ENCODE data around the gene FPR2.

Gene FPR2

GRCh38 chr19:51749979-51750378, 11.0 kb upstream of the FPR2 start:
- Histone ChIP-seq H3K79me2 (no peaks in the 10 kb centered on the region), H3K9me3 (ENCODE audit: control insufficient read depth, low read length) (no peaks in the 10 kb centered on the region), H3K9ac (no peak overlapping the region), H3K36me3 (ENCODE audit: control insufficient read depth, insufficient read depth, low read length) (no peaks in the 10 kb centered on the region), H3K4me1 (no peaks in the 10 kb centered on the region), H3K27me3 (ENCODE audit: control insufficient read depth, insufficient read depth, low read length) (no peaks in the 10 kb centered on the region), H3K4me2 (ENCODE audit: low read length) (no peak overlapping the region), H3K4me3 (ENCODE audit: low read depth, low read length) (no peak overlapping the region), H2AFZ (no peak overlapping the region), H3K27ac (no peak overlapping the region)
- TF ChIP-seq CTCF (IDR thresholded peaks at IDR 0.05), result no peak

GRCh38 chr19:51750400-51751094, 10.4 kb upstream of the FPR2 start:
- H3K27me3 ChIP-seq (ENCODE audit: control insufficient read depth, insufficient read depth, low read length), result no peaks in the 10 kb centered on the region
- no peaks in the 10 kb centered on the region for H3K4me1 ChIP-seq
- no peak overlapping the region for H3K4me3 ChIP-seq (ENCODE audit: low read depth, low read length)
- H2AFZ ChIP-seq, result no peak overlapping the region
- H3K36me3 ChIP-seq (ENCODE audit: control insufficient read depth, insufficient read depth, low read length), result no peaks in the 10 kb centered on the region
- no peak overlapping the region for H3K27ac ChIP-seq
- H3K4me2 ChIP-seq (ENCODE audit: low read length), result no peak overlapping the region
- no peak for TF ChIP-seq CTCF (IDR thresholded peaks at IDR 0.05)
- no peaks in the 10 kb centered on the region for H3K79me2 ChIP-seq
- H3K9me3 ChIP-seq (ENCODE audit: control insufficient read depth, low read length), result no peaks in the 10 kb centered on the region
- no peak overlapping the region for H3K9ac ChIP-seq

- Histone ChIP-seq H3K9ac (no peak within 1 kb of the TSS), H3K4me2 (ENCODE audit: low read length) (no peak within 1 kb of the TSS), H3K9me3 (ENCODE audit: control insufficient read depth, low read length) (no peaks in the 10 kb centered on the region), H3K36me3 (ENCODE audit: control insufficient read depth, insufficient read depth, low read length) (no peaks in the 10 kb centered on the region), H3K79me2 (no peaks in the 10 kb centered on the region), H3K4me3 (ENCODE audit: low read depth, low read length) (no peak within 1 kb of the TSS), H3K27ac (no peak within 1 kb of the TSS), H3K27me3 (ENCODE audit: control insufficient read depth, insufficient read depth, low read length) (no peaks in the 10 kb centered on the region), H3K4me1 (no peaks in the 10 kb centered on the region), H2AFZ (no peak within 1 kb of the TSS)
- TF ChIP-seq CTCF (IDR thresholded peaks at IDR 0.05), result no peak
Observed at GRCh38 chr19:51751655-51752054, 9.3 kb upstream of the FPR2 start, which contains the start of gene FPR1. TSS of gene FPR1 (minus strand) at chr19:51751878. CDS start at chr19:51746994, 4,884 bp downstream.

GRCh38 chr19:51754109-51754508, 6.9 kb upstream of the FPR2 start:
- H3K79me2 ChIP-seq, result no peaks in the 10 kb centered on the region
- no peaks in the 10 kb centered on the region for H3K4me1 ChIP-seq
- H3K36me3 ChIP-seq (ENCODE audit: control insufficient read depth, insufficient read depth, low read length), result no peaks in the 10 kb centered on the region
- H3K9me3 ChIP-seq (ENCODE audit: control insufficient read depth, low read length), result no peaks in the 10 kb centered on the region
- H3K9ac ChIP-seq, result no peak overlapping the region
- no peak overlapping the region for H2AFZ ChIP-seq
- peak overlapping the region; percentile 6 for H3K27ac ChIP-seq
- H3K4me3 ChIP-seq (ENCODE audit: low read depth, low read length), result no peak overlapping the region
- H3K4me2 ChIP-seq (ENCODE audit: low read length), result no peak overlapping the region
- TF ChIP-seq CTCF (IDR thresholded peaks at IDR 0.05), result no peak
- no peaks in the 10 kb centered on the region for H3K27me3 ChIP-seq (ENCODE audit: control insufficient read depth, insufficient read depth, low read length)

GRCh38 chr19:51754770-51755169, 6.2 kb upstream of the FPR2 start:
- H3K9ac ChIP-seq, result no peak overlapping the region
- H3K27ac ChIP-seq, result no peak overlapping the region
- H3K4me3 ChIP-seq (ENCODE audit: low read depth, low read length), result no peak overlapping the region
- H3K79me2 ChIP-seq, result no peaks in the 10 kb centered on the region
- no peaks in the 10 kb centered on the region for H3K36me3 ChIP-seq (ENCODE audit: control insufficient read depth, insufficient read depth, low read length)
- H3K9me3 ChIP-seq (ENCODE audit: control insufficient read depth, low read length), result no peaks in the 10 kb centered on the region
- H3K27me3 ChIP-seq (ENCODE audit: control insufficient read depth, insufficient read depth, low read length), result no peaks in the 10 kb centered on the region
- TF ChIP-seq CTCF (IDR thresholded peaks at IDR 0.05), result no peak
- H2AFZ ChIP-seq, result no peak overlapping the region
- no peak overlapping the region for H3K4me2 ChIP-seq (ENCODE audit: low read length)
- H3K4me1 ChIP-seq, result no peaks in the 10 kb centered on the region
